ENCODE measurements around the gene CPPED1. TPM values are rescaled to one million over a fixed set of nuclear protein-coding genes. Genes with fewer than 3 reads are reported as not detected.
A peak's percentile ranks its signal among the peaks of the same experiment; 100 is the strongest.

Gene CPPED1
- total RNA-seq, 4 donors from 2014 or later = 10.4 to 18.9 (median 16.0) TPM

GRCh38 chr16:12728469-12728868 is 75.2 kb downstream of the CPPED1 start:
- Histone ChIP-seq H3K9me3 (peaks cover 0 to 23% (median 5%) of the 10 kb centered on the region in 4 donors), H3K4me3 (no peak overlapping the region), H3K27ac (peak overlapping the region in 2 of 4 donors; percentile 56 to 77), H3K4me1 (peaks cover 0 to 25% (median 6%) of the 10 kb centered on the region in 4 donors), H3K27me3 (no peaks in the 10 kb centered on the region), H3K36me3 (peaks cover 0 to 11% (median 0%) of the 10 kb centered on the region in 3 donors)
- WGBS, 2 donors = 82 to 89% methylated on average over 5 of the region's 5 CpGs
- TF ChIP-seq CTCF (IDR thresholded peaks at IDR 0.05) (no peak), EP300 (IDR thresholded peaks at IDR 0.05) (no peak), POLR2A (IDR thresholded peaks at IDR 0.05) (no peak)
- DNase-seq (ENCODE audit: low spot score in 2 of 2) = no peak

- H3K4me3 ChIP-seq = no peak overlapping the region
- no peak for DNase-seq (ENCODE audit: low spot score in 2 of 2)
- no peaks in the 10 kb centered on the region for H3K36me3 ChIP-seq
- TF ChIP-seq EP300 (IDR thresholded peaks at IDR 0.05) (no peak), CTCF (IDR thresholded peaks at IDR 0.05) (no peak), POLR2A (IDR thresholded peaks at IDR 0.05) (no peak)
- H3K9me3 ChIP-seq = peaks cover 0 to 5% (median 0%) of the 10 kb centered on the region in 4 donors
- 94 to 95% methylated on average over 8 of the region's 8 CpGs for WGBS, 2 donors
- H3K4me1 ChIP-seq = peaks cover 0 to 19% (median 0%) of the 10 kb centered on the region in 4 donors
- H3K27me3 ChIP-seq = no peaks in the 10 kb centered on the region
- H3K27ac ChIP-seq = no peak overlapping the region
These were observed 79.5 kb downstream of the CPPED1 start for GRCh38 chr16:12724226-12724625.

- H3K4me3 ChIP-seq = no peak overlapping the region
- H3K4me1 ChIP-seq = peaks cover 0 to 13% (median 0%) of the 10 kb centered on the region in 4 donors
- no peaks in the 10 kb centered on the region for H3K36me3 ChIP-seq
- 77% methylated on average over 5 of the region's 5 CpGs for WGBS, 2 donors
- H3K27me3 ChIP-seq = no peaks in the 10 kb centered on the region
- H3K9me3 ChIP-seq = peaks cover 0 to 5% (median 0%) of the 10 kb centered on the region in 4 donors
- no peak overlapping the region for H3K27ac ChIP-seq
- DNase-seq (ENCODE audit: low spot score in 2 of 2) = no peak
- TF ChIP-seq POLR2A (IDR thresholded peaks at IDR 0.05) (no peak), CTCF (IDR thresholded peaks at IDR 0.05) (no peak), EP300 (IDR thresholded peaks at IDR 0.05) (no peak)
These were observed 80.0 kb downstream of the CPPED1 start for GRCh38 chr16:12723681-12724080.

- Histone ChIP-seq H3K4me3 (no peak overlapping the region), H3K9me3 (peaks cover 0 to 5% (median 0%) of the 10 kb centered on the region in 4 donors), H3K27me3 (no peaks in the 10 kb centered on the region), H3K36me3 (no peaks in the 10 kb centered on the region), H3K27ac (peak overlapping the region in 1 of 4 donors; percentile 54), H3K4me1 (peaks cover 0 to 9% (median 0%) of the 10 kb centered on the region in 4 donors)
- peak in 1 of 2 donors; percentile 11 for DNase-seq (ENCODE audit: low spot score in 2 of 2)
- TF ChIP-seq POLR2A (IDR thresholded peaks at IDR 0.05) (no peak), CTCF (IDR thresholded peaks at IDR 0.05) (no peak), EP300 (IDR thresholded peaks at IDR 0.05) (no peak)
- WGBS, 2 donors = 43 to 46% methylated on average over 9 of the region's 9 CpGs
These were observed 81.8 kb downstream of the CPPED1 start for GRCh38 chr16:12721841-12722421.

- DNase-seq (ENCODE audit: low spot score in 2 of 2) = no peak
- H3K4me3 ChIP-seq = no peak overlapping the region
- H3K27me3 ChIP-seq = no peaks in the 10 kb centered on the region
- peaks cover 0 to 5% (median 0%) of the 10 kb centered on the region in 4 donors for H3K9me3 ChIP-seq
- H3K4me1 ChIP-seq = peaks cover 0 to 9% (median 0%) of the 10 kb centered on the region in 4 donors
- no peak overlapping the region for H3K27ac ChIP-seq
- peaks cover 0 to 8% (median 0%) of the 10 kb centered on the region in 3 donors for H3K36me3 ChIP-seq
- TF ChIP-seq CTCF (IDR thresholded peaks at IDR 0.05) (no peak), EP300 (IDR thresholded peaks at IDR 0.05) (no peak), POLR2A (IDR thresholded peaks at IDR 0.05) (no peak)
- 92% methylated on average over 4 of the region's 4 CpGs for WGBS, 2 donors
These were observed 83.7 kb downstream of the CPPED1 start for GRCh38 chr16:12719972-12720371.

Measured in tibial nerve (tissue), 4 donors.